Endometrial microvascular endothelial cells (primary cell): ENCODE data around the gene ADAR. TPM values are rescaled to one million over a fixed set of nuclear protein-coding genes. Genes with fewer than 3 reads are reported as not detected.

Experiments used
- in situ Hi-C: cut with HindIII; loops from 2 replicates; pipeline ENCODE4 v1.10.0; 2017; ENCODE audit warnings: low sequenced_read_pairs, low pct_unique_long_range_greater_than_20kb; ENCODE audit errors: inconsistent ontology term
- total RNA-seq: library from RNA; depleted of rRNA; stranded (reverse); fragments of >200 nt; gene quantifications from one replicate; pipeline ENCODE4 v1.2.3, GENCODE V29; 2015; ENCODE audit errors: inconsistent ontology term

Gene ADAR
- total RNA-seq, 1 donor from 2014 or later: 107 TPM

DNA sequence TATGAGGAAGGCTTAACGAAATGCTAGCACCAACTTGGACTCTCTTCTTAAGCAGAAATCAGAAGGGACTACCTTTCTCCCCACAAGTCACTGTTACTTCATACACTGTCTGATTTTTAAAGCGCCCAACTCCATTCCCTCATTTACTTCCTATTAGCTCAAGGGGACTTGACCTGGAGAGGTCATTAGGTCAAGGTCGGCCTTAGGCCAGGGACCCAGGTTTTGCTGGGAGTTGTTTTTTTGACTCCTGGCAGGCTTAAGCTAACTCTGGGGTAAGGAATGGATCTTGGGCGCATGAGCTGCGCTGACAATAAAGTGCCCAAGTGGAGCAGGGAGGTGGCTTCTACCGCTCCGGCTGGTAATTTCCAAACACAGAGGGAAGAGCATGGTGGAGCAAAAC is 16.8 kb downstream of the ADAR start:
- in situ Hi-C loops: no loop called here

DNA sequence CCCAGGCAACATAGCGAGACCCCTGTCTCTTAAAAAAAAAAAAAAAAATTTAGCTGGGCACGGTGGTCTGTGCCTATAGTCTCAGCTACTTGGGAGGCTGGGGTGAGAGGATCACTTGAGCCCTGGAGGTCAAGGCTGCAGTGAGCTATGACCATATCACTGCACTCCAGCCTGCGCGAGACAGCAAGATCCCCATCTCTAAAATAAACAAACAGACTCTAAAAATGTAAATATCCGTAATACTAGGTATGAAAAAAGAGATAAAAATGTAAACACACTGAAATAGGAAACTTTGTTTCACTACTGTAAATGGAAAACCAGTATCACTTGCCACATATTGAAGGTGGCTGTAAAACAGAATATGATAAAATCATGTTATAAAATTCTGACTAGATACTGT is 17.2 kb downstream of the ADAR start:
- in situ Hi-C loops: no loop called here

DNA sequence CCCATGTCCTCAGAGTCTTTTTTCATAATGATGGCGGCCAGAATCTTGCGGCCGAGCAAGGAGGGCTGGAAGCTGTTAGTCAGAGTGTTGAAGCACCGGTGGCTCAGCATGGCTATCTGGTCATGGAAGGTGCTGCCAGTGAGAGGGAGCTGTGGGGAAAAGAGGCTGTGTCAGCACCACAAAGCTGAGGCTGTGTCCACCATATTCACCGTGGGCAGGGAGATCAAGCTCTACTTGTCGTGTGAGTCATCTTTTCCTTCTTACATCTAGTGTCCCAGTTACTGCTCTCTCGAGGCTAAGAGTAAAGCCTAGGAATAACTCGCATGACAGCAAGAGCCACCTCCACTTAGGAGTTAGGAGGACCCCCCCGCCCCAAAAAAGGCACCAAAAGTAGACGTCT is 18.2 kb downstream of the ADAR start:
- in situ Hi-C loops: no loop called here

DNA sequence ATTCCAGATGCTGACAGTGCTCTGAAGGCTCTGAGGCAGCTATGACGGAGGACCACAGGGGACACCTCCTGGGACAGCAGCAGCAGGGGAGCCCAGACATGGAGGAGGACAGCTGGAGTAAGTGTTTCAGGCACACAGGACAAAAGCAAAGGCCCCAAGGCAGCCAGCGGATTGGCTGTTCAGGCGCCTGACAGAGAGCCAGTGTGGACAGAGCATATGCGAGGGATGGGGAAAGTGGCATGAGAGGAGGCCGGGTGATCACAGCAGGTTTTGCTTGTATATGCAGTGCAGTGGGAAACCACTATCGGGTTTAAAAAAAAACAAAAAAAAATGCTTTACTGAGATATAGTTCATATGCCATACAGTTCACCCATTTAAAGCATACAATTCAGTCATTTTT is 21.3 kb downstream of the ADAR start:
- in situ Hi-C loops: no loop called here

DNA sequence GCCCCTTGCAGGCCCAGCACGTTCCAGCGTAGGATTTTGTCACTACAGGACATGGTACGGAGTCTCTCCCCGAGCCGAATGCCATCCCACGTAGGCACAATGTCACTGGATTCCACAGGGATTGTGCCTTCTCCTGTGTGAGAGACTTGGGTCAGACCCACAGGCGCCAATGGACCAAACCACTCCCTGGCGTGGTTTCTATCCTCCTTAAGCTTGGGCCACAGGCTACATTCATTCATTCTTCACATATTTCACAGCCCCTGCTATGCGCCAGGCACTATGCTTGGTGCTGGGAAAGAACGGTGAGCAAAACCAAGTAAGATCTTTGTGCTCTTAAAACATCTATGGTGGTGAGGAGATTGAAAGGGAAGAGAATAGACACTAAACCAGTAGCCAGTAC is 21.8 kb downstream of the ADAR start:
- in situ Hi-C loops: no loop called here

DNA sequence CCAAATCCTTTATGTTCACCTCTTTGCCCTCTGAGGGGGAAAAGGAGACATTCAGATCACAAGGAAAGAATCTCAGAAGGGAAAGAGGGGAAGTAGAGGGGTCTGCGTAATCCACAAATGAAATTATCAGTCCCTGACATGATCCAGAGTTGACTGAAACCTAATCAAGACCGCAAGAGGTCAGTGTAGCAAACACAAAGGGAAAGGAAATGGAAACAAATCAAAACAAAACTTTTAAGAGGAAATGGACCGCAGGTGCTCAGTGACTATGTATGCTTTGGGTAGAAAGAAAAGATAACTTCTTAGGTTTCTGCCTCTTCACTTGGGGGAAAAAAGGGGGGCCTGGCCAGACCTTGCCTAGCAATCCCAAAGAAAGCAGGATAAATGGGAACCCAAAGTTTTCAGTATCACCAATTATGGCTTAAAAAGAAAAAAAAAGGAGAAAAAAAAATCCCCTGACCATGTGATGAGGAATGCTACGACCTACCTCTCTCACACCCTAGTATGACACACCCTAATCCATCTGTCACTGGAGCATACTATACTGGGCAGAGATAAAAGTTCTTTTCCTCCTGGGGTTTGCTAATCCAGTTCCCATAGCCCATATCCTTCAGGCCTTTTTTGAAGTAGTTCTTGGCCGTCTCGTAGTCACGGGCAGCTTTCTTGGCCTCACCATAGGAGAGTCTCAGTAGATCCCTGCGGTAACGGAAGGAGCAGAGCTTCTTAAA is 23.6 kb downstream of the ADAR start:
- in situ Hi-C loops: no loop called here

DNA sequence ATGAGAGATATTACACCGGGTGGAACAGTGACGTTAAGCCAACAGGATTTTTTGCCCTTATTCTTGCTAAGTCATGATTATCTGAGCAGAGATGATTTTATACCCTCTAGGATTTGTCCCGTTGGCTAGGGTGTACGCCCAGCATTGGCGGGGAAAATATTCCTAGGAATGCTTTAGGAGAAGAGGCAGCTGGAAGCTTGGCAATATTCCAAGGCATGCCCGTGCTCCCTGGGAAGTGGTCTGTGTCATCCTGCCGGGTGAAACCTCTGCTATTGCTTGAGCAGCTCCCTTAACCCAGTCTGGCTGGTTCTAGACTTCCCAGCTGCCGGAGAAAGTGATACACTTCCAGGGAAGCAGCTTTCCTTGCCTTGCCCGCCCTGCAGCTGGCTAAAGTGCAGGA is 24.2 kb downstream of the ADAR start:
- in situ Hi-C loops: no loop called here

DNA sequence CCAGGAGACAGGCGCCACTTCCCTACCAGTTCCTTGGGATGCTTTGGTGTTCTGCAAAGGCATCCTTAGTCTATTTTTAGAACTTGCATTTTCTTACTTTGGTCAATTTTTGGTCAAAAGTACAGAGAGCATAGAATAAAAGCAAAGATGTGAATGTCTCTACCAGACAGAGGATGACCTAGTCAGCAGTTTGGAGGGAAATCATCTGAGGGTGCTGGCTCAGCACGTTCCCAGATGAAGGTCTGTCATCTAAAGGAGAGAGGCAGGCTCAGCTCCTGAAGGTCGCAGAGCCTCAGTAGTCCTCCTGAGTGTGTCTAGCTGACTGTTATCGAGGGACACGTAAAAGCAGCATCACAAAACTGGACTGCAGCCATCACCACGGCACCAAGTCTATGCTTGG is 25.1 kb downstream of the ADAR start:
- in situ Hi-C loops: no loop called here

DNA sequence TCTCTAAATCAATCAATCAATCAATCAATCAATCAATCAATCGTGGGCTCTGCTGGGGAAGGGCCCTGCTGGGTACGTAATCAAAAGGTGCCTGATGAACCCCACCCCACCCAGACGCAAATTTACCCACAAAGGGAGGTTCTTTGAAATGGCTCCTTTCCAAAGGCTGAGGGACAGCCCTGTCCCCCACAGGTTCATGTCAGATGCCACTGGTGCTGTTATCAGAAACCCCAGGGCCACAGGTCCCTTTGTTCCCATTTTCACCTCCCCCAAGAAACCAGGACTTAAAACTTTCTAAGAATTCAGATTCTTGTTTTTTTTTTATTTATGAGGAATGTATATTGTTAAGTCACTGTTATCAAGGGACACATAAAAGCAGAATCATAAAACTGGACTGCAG is 26.2 kb downstream of the ADAR start:
- in situ Hi-C loops: no loop called here

DNA sequence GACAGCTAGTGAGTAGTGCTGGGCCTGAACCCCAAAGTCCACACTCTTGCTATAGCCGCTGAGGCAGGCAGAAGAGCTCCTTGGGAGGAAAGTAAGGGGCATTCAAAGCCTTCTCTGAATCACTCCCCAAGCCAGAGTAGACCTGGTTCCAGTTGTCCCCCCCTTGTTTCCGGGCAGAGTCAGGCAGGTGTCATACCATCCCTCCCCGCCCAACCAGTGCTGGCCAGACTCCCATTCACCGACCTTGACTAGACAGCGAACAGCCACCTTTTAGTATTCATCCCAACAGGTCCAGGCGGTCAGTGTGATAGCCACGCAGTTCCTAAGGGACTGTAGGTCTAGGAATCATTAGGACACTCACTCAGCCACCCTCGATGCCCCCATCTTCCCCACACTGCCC is 28.6 kb downstream of the ADAR start:
- in situ Hi-C loops: no loop called here

DNA sequence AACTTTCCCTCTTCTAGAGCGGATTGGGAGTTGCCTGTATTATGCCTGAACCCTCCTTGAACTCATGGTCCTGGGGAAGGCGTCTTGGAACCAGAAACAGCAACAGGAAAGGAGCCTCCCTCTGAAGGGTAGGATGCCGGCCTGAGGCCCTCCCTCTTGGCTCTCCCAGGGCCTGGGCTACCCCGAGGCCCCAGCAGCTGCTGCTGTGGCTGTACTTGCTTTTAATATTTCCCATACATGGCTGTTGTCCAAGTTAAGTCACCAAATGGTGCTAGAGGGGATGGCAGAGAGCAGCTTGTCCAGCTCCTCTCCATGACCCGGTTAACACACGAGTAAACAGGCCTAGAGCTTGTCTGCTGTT is 29.9 kb downstream of the ADAR start:
- in situ Hi-C loops: no loop called here

DNA sequence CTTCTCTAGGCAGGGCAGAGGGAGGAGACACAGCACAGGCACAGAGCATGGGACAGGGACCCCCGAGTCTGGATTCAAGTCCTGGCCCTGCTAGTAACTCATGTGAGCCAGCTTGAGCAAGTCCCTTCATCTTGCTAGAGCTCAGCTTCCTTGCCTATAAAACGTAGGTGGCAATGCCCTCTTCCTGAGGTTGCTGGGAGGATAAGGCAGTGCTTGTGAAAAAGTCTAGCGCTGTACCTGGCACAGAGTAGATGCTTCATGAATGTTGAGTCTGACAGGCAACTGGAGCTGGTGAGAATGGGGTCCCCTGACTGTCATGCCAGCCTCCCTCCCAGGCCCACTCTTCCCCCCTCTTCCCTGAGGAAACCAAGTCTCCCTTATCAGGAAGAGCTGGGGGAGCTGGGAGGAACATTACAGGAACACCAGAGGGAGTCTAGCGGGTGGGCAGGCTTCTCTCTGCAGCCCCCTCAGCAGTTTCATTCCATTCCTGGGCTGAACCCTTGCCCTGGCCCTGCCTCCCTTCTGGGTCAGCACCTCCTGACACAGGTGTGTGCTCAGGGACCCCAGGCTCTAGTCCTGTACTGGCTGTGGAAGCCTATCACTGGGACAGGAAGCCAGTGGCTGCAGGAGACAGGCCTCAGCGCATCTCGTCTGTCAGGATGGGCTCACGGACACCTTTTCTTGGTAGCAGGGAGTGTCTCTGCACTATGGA is 30.5 kb downstream of the ADAR start:
- in situ Hi-C loops: no loop called here

DNA sequence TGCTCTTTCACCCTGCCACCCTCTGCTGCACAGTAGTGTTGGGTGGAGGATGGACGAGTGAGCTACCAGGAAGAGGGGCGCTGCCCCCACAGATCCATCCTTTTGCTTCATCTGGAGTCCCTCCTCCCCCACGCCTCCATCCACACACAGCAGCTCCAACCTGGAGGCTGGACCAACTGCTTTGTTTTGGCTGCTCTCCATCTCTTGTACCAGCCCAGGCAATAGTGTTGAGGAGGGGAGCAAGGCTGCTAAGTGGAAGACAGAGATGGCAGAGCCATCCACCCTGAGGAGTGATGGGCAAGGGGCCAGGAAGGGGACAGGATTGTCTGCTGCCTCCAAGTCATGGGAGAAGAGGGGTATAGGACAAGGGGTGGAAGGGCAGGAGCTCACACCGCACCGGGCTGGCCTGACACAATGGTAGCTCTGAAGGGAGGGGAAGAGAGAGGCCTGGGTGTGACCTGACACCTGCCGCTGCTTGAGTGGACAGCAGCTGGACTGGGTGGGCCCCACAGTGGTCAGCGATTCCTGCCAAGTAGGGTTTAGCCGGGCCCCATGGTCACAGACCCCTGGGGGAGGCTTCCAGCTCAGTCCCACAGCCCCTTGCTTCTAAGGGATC is 31.9 kb downstream of the ADAR start:
- in situ Hi-C loops: no loop called here

DNA sequence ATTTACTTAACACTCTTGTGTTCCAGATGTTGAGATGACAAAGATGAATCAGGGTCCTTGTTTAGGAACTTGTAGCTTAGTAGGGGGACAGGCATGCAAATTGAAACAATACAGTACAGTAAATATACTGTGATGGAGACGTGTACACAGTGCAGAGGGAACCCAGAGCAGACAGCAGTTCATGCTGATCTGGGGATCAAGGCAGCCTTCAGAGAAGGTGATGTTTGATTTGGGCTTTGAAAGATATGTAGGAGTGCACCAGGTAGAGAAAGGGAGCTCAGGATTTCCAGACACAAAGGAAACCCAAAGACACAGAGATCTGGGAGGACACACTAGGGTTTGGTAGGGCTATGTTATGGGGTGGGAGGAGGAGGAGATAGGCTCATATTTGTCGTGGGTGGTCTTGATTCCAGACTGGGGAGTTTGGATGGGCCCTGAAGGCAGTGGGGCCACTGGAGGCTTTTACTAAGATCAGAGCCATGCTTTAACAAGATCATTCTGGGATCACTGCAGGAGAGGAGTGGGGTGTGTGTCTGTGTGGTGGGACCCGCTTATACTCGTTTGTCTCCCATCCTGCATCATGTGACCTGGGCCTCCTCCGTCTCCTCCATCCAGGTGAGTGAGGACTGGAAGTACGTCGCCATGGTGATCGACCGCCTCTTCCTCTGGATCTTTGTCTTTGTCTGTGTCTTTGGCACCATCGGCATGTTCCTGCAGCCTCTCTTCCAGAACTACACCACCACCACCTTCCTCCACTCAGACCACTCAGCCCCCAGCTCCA is 32.6 kb downstream of the ADAR start:
- in situ Hi-C loops: no loop called here

DNA sequence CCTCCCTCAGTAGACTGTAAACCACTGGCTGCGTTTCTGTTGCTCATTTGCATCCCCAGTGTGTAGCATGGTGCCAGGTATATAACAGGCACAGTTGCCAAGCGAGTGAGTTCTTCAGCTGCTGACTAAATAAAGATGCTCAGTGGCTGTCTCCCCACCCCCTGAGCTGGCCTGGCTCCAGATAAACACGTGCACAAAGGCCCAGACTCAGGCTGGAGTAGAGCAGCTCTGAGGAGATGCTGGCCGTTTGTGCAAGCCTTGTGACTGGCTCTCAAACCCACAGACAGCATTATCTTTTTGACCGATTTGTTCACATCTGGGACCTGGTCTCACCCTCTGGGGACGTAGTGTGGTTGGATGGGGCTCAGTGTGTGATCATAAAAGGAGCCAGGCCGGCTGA is 33.3 kb downstream of the ADAR start:
- in situ Hi-C loops: no loop called here

DNA sequence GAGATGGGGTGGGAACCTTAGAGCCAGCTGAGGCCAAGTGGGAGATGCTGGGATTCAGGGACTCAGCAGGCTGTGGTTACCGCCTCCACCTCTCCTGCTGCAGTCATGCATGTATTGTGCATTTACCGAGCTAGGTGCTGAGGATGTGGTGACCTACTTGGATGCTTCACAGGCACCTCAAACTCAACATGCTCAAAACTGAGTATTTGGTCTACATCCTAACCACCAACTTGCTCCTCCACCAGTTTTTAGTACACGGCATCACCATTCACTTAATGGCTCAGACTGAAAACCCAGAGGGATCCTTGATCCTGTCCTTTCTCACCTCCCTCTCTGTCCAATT is 34.8 kb downstream of the ADAR start:
- in situ Hi-C loops: no loop called here

DNA sequence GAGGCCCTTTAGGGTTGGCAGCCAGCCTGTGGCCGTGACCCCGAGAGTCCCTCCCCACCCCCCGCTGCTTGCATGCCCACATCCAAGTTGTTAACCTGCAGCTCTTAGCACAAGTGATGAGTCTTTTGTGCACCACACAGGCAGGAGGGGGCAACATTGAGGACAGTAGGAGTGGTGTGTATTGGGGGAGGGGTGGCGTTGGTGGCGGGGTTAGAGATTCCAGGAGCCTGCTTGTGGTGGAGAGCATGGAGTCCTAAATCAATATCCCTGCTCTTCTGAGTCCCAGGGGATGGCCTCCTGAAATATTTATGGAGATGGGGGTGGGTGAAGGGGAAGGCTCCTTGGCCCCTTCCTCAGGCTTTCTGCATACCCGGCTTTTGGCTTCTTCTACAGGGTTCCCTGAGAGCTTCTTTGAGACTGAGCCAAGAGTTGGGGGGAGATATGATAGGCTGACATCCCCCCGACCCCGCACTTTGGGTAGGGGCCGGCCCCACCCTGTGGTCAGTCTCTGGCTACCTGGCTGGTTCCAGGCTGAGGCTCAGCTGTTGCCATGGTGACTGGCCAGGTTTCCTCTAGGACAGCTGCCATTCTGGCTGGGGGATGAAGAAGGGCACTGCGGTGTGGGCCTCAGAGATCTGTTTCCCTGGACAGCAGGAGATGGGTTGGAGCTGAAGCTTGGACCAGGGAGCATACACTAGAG is 35.4 kb downstream of the ADAR start:
- in situ Hi-C loops: no loop called here

DNA sequence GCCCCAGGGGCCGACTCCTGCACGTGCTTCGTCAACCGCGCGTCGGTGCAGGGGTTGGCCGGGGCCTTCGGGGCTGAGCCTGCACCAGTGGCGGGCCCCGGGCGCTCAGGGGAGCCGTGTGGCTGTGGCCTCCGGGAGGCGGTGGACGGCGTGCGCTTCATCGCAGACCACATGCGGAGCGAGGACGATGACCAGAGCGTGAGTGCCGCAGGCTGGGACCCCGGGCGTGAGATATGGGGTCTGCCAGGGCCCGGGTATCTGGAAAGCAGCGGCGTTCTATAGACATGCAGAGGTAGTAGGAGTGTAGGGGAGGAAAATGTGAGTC is 36.1 kb downstream of the ADAR start:
- in situ Hi-C loops: no loop called here

DNA sequence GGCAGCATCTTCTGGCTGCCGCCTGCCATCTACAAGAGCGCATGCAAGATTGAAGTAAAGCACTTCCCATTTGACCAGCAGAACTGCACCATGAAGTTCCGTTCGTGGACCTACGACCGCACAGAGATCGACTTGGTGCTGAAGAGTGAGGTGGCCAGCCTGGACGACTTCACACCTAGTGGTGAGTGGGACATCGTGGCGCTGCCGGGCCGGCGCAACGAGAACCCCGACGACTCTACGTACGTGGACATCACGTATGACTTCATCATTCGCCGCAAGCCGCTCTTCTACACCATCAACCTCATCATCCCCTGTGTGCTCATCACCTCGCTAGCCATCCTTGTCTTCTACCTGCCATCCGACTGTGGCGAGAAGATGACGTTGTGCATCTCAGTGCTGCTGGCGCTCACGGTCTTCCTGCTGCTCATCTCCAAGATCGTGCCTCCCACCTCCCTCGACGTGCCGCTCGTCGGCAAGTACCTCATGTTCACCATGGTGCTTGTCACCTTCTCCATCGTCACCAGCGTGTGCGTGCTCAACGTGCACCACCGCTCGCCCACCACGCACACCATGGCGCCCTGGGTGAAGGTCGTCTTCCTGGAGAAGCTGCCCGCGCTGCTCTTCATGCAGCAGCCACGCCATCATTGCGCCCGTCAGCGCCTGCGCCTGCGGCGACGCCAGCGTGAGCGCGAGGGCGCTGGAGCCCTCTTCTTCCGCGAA is 36.6 kb downstream of the ADAR start:
- in situ Hi-C loops: no loop called here
